Body of pancreas (tissue), 4 donors: ENCODE measurements around the gene GIPR. TPM values are rescaled to one million over a fixed set of nuclear protein-coding genes. Genes with fewer than 3 reads are reported as not detected.

ENCODE experiments used
- ATAC-seq: fragments of 150-250 bp; one replicate; pipeline ENCODE4 v1.9.1; 2016
- DNase-seq, 4 donors: peaks; one replicate each; pipeline ENCODE4 v3.0.0-alpha.2; 2019
- H3K27ac ChIP-seq, 4 donors: fragments of 200-600 bp; sonication (generic); 1 replicate in 3 of 4; 2 replicates in 1 of 4; pipeline versions ENCODE4 v1.5.1 to v1.6.1; 2016 to 2019; ENCODE audit warnings: mild to moderate bottlenecking in 1 of 4, mixed read lengths in 1 of 4, moderate library complexity in 1 of 4
- H3K27me3 ChIP-seq, 2 donors: fragments of 200-600 bp; sonication (generic); one replicate each; pipeline ENCODE4 v1.6.0; 2016; ENCODE audit warnings: mild to moderate bottlenecking in 1 of 2
- H3K36me3 ChIP-seq, 2 donors: fragments of 200-600 bp; sonication (generic); replicated peaks in 1 of 2; 2 replicates each; pipeline ENCODE4 v1.5.1; 2016; ENCODE audit warnings: low read depth in 2 of 2; ENCODE audit not compliant: insufficient read depth in 1 of 2
- H3K4me1 ChIP-seq: fragments of 200-600 bp; sonication (generic); one replicate; pipeline ENCODE4 v1.6.0; 2016
- H3K4me3 ChIP-seq, 2 donors: fragments of 200-600 bp; sonication (generic); 1 replicate in 1 of 2; 2 replicates in 1 of 2; pipeline ENCODE4 v1.5.1; 2016 to 2019
- H3K9me3 ChIP-seq, 3 donors: fragments of 200-600 bp; sonication (generic); 1 replicate in 2 of 3; 2 replicates in 1 of 3; pipeline ENCODE4 v1.5.1; 2016
- CTCF ChIP-seq, 7 experiments: fragments of 450-650 bp in 4 of 7; fragments of 200-600 bp in 3 of 7; sonication (generic) in 3 of 7; IDR thresholded peaks; one replicate each; pipeline ENCODE4 v1.5.1; 2016 to 2019; ENCODE audit warnings: antibody characterized with exemption in 7 of 7
- POLR2A ChIP-seq, 3 donors: fragments of 450-650 bp; IDR thresholded peaks; one replicate each; pipeline ENCODE4 v1.6.1; 2016; ENCODE audit warnings: antibody characterized with exemption in 3 of 3, mild to moderate bottlenecking in 2 of 3
- WGBS, 2 donors: methylation state at CpG; one replicate each; pipeline ENCODE4 v1.1.5; 2017; 5-methylcytosine and 5-hydroxymethylcytosine counted together
- intact Hi-C: fragments of 100-400 bp; cut with DNase I; formaldehyde crosslinking; loops from one replicate; pipeline ENCODE4 v1.15.1; 2023
- total RNA-seq, 2 donors: library from RNA; depleted of rRNA; stranded (reverse); fragments of >200 nt; gene quantifications; one replicate each; pipeline ENCODE4 v1.1.0, GENCODE V29; 2016

GIPR gene
- total RNA-seq, 2 donors from 2014 or later, result 3.9 to 9.2 TPM

GRCh38 chr19:45643024-45643926, 24.7 kb upstream of the GIPR start:
- no peaks in the 10 kb centered on the region for H3K27me3 ChIP-seq
- no peaks in the 10 kb centered on the region for H3K36me3 ChIP-seq
- DNase-seq (peak; percentile 83 to 91 (median 87)), ATAC-seq (peak; percentile 32)
- H3K4me1 ChIP-seq, result peaks cover 58% of the 10 kb centered on the region
- no peak overlapping the region for H3K4me3 ChIP-seq
- TF ChIP-seq POLR2A (IDR thresholded peaks at IDR 0.05) (no peak), CTCF (IDR thresholded peaks at IDR 0.05) (peak; percentile 91 to 99 (median 97))
- WGBS, 2 donors, result 13 to 15% methylated on average over 35 to 39 of the region's 39 CpGs
- peak overlapping the region in 1 of 4 donors; percentile 89 for H3K27ac ChIP-seq
- intact Hi-C loops, result loop anchor here (5.0 to 10.0 kb wide), 3 partner anchors 36 to 118 kb away; no protein-coding TSS in a partner anchor
- H3K9me3 ChIP-seq, result no peaks in the 10 kb centered on the region

GRCh38 chr19:45643927-45644771, 23.9 kb upstream of the GIPR start:
- H3K36me3 ChIP-seq, result no peaks in the 10 kb centered on the region
- peaks cover 50% of the 10 kb centered on the region for H3K4me1 ChIP-seq
- H3K4me3 ChIP-seq, result no peak overlapping the region
- intact Hi-C loops, result loop anchor here (5.0 to 10.0 kb wide), 3 partner anchors 37 to 119 kb away; no protein-coding TSS in a partner anchor
- WGBS, 2 donors, result 41 to 46% methylated on average over 9 to 14 of the region's 14 CpGs
- H3K27me3 ChIP-seq, result no peaks in the 10 kb centered on the region
- DNase-seq (no peak), ATAC-seq (no peak)
- no peaks in the 10 kb centered on the region for H3K9me3 ChIP-seq
- TF ChIP-seq CTCF (IDR thresholded peaks at IDR 0.05) (no peak), POLR2A (IDR thresholded peaks at IDR 0.05) (no peak)
- H3K27ac ChIP-seq, result no peak overlapping the region

GRCh38 chr19:45645068-45645630, 22.9 kb upstream of the GIPR start:
- no peaks in the 10 kb centered on the region for H3K9me3 ChIP-seq
- H3K4me1 ChIP-seq, result peaks cover 42% of the 10 kb centered on the region
- H3K4me3 ChIP-seq, result no peak overlapping the region
- intact Hi-C loops, result loop anchor here (10.0 kb wide), 1 partner anchor 120 kb away; no protein-coding TSS in a partner anchor
- ATAC-seq (no peak), DNase-seq (peak in 1 of 4 donors; percentile 24)
- WGBS, 2 donors, result 16 to 47% methylated on average over 13 to 34 of the region's 35 CpGs
- no peak for TF ChIP-seq CTCF (IDR thresholded peaks at IDR 0.05)
- TF ChIP-seq POLR2A (IDR thresholded peaks at IDR 0.05), result no peak
- no peaks in the 10 kb centered on the region for H3K27me3 ChIP-seq
- H3K36me3 ChIP-seq, result no peaks in the 10 kb centered on the region
- no peak overlapping the region for H3K27ac ChIP-seq

GRCh38 chr19:45645631-45646344, 22.2 kb upstream of the GIPR start:
- Histone ChIP-seq H3K27me3 (no peaks in the 10 kb centered on the region), H3K9me3 (no peaks in the 10 kb centered on the region), H3K36me3 (no peaks in the 10 kb centered on the region), H3K4me1 (peaks cover 39% of the 10 kb centered on the region), H3K4me3 (no peak overlapping the region), H3K27ac (no peak overlapping the region)
- intact Hi-C loops, result loop anchor here (10.0 kb wide), 1 partner anchor 121 kb away; no protein-coding TSS in a partner anchor
- DNase-seq (peak; percentile 70 to 84 (median 80)), ATAC-seq (peak; percentile 43)
- TF ChIP-seq POLR2A (IDR thresholded peaks at IDR 0.05), result no peak
- TF ChIP-seq CTCF (IDR thresholded peaks at IDR 0.05), result no peak
- 0 to 5% methylated on average over 22 to 27 of the region's 27 CpGs for WGBS, 2 donors
